Measurements from ENCODE around the gene DTWD1. TPM values are rescaled to one million over a fixed set of nuclear protein-coding genes. Genes with fewer than 3 reads are reported as not detected.

The DTWD1 gene
- total RNA-seq, 2 experiments from 2014 or later, result 12.5 to 13.4 TPM

DNA sequence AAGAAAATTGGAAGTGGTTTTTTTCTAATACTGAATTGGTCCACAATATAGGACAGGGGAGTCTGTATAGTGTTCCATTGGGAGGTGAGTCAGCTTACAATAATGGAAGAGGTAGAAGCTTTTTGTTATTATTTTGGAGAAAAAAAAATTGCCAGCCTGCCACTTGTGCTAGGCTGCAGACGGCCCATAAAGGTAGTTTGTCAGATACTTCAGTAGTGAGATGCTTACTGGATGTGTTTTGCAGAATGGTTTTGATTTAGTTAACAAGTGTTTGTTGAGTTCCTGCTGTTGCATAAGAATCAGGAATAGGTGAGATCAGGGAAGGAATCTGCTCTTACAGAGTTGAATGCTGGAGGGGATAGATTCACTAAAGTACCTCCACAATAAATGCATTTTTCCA lies 1.0 kb downstream of the DTWD1 start:
- H3K9me3 Mint-ChIP-seq, result peaks cover 4% of the 10 kb centered on the region
- H3K36me3 Mint-ChIP-seq (ENCODE audit: low read depth), result peaks cover 13% of the 10 kb centered on the region
- no peaks in the 10 kb centered on the region for H3K27me3 Mint-ChIP-seq
- DNase-seq, result no peak
- no peak overlapping the region for H3K27ac Mint-ChIP-seq
- H3K4me1 Mint-ChIP-seq, result peaks cover 31% of the 10 kb centered on the region
- ChIA-PET POLR2A (no interaction called here), CTCF (interaction anchor here (1.2 kb wide), 1 partner anchor 381 kb away, joined by 3 read pairs; no protein-coding TSS in a partner anchor)
- peak overlapping the region; percentile 88 for H3K4me3 Mint-ChIP-seq

DNA sequence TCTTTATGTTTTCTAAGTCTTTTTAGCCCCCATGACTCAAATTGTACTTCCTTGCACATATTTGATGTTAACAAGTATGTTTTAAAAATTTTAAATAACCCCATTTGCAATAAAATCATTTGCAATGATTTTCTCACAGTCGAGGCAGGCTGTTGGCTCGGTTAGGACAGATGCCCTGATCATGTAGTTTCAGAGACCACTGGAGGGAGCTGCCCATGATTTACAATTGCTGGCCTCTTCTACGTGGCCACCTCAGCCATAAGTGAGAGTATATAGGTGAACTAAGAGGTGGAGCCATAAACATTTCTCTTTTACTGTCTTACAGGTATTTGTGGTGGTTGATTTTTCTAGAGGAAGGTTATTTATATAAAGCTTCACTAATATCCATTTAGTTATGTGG lies 1.7 kb downstream of the DTWD1 start:
- no peak for DNase-seq
- H3K4me1 Mint-ChIP-seq, result peaks cover 31% of the 10 kb centered on the region
- H3K27me3 Mint-ChIP-seq, result no peaks in the 10 kb centered on the region
- ChIA-PET CTCF (no interaction called here), POLR2A (no interaction called here)
- no peak overlapping the region for H3K4me3 Mint-ChIP-seq
- H3K27ac Mint-ChIP-seq, result no peak overlapping the region
- H3K36me3 Mint-ChIP-seq (ENCODE audit: low read depth), result peaks cover 13% of the 10 kb centered on the region
- H3K9me3 Mint-ChIP-seq, result peaks cover 4% of the 10 kb centered on the region

DNA sequence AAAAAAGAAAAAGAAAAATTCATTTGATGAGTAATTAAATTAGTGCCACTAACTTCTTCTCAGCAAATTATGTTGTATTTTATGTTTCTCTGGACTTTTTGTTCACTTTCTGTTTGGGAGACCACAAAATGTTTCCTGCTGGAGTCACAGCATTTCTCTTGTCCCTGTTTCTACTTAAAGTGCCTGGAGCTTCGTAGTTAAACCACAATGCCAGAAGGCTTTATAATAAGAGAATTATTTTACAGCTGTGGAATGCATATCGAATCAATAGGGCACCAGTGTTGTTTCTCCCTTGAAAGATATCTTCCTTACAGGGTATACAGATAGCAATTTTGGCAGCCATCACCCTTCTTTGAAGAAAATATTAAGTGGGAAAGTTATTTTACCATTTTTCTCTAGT lies 3.2 kb downstream of the DTWD1 start:
- Mint-ChIP-seq H3K4me3 (no peak overlapping the region), H3K27ac (no peak overlapping the region)
- CTCF ChIA-PET, result no interaction called here

DNA sequence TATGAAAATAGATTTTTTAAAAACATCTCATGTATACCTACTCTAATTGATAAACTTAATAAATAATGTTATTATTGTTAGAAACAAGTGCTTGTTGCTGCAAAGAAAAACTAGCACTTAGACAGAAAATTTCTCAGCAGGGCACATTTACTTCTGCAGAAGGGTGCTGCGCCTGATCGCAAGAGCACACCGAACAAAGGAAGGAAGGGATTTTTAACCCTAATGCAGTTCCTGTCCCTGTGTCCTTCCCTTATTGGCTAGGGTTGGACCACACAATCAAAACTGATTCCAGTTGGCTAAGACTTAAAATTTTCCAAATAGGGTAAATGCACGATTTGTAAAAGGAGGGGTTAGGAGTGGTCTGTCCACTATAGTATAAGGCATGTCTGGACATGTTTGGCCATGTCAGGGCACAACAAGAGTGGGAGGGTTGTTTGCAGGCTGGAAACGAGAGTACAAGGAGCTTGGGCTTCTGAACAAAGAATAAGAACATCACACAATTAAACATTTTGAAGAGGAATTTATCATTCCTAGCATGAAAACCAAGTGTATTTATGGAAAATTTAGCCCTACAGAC lies 4.7 kb downstream of the DTWD1 start:
- no peak overlapping the region for H3K27ac Mint-ChIP-seq
- POLR2A ChIA-PET, result no interaction called here

More for the DNA sequence above, 3.2 kb downstream of the DTWD1 start:
- H3K36me3 Mint-ChIP-seq (ENCODE audit: low read depth), result peaks cover 16% of the 10 kb centered on the region
- no peaks in the 10 kb centered on the region for H3K27me3 Mint-ChIP-seq
- DNase-seq, result no peak
- POLR2A ChIA-PET, result no interaction called here
- H3K4me1 Mint-ChIP-seq, result peaks cover 31% of the 10 kb centered on the region
- peaks cover 4% of the 10 kb centered on the region for H3K9me3 Mint-ChIP-seq

DNA sequence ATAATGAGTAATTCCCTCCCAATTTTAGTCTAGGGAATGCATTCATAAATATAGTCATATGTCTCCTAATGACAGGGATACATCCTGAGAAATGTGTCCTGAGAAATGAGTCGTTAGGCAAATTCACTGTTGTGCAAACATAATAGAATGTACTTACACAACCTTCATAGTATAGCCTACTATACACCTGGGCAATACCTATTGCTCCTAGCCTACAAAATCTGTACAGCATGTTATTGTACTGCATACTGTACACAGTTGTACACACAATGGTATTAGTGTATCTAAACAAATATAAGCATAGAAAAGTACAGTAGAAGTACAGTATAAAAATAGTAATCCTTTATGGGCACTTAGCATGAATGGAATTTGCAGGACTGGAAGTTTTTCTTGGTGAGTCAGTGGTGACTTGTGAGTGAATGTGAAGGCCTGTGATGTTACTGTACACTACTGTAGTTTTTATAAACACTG lies 6.6 kb downstream of the DTWD1 start:
- ChIA-PET CTCF (no interaction called here), POLR2A (no interaction called here)
- no peak for DNase-seq
- Mint-ChIP-seq H3K4me3 (no peak overlapping the region), H3K27ac (no peak overlapping the region), H3K4me1 (peaks cover 15% of the 10 kb centered on the region), H3K27me3 (no peaks in the 10 kb centered on the region), H3K36me3 (ENCODE audit: low read depth) (peaks cover 18% of the 10 kb centered on the region), H3K9me3 (peaks cover 4% of the 10 kb centered on the region)

More for the DNA sequence above, 4.7 kb downstream of the DTWD1 start:
- DNase-seq, result no peak
- no peak overlapping the region for H3K4me3 Mint-ChIP-seq
- peaks cover 18% of the 10 kb centered on the region for H3K36me3 Mint-ChIP-seq (ENCODE audit: low read depth)
- H3K27me3 Mint-ChIP-seq, result no peaks in the 10 kb centered on the region
- peaks cover 4% of the 10 kb centered on the region for H3K9me3 Mint-ChIP-seq
- peaks cover 26% of the 10 kb centered on the region for H3K4me1 Mint-ChIP-seq
- CTCF ChIA-PET, result interaction anchor here (1.1 kb wide), 1 partner anchor 10 kb away, joined by 3 read pairs; no protein-coding TSS in a partner anchor

DNA sequence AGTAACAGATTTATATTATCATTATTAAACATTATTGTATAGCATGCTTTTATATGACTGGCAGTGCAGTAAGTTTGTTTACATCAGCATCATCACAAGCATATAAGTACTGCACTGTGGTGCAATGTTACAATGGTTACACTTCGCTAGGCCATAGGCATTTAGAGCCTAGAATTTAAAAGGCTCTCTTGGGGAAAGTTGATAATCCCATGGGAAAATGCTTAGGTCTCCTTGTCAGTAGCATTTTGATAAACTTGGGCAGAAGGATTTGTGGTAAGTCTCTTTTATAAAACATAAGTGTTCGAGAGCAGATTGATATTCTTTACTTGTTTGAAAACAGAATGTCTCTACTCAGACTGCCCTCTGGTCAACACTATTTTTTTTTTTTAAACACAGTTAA lies 7.5 kb downstream of the DTWD1 start:
- H3K4me3 Mint-ChIP-seq, result no peak overlapping the region
- peaks cover 8% of the 10 kb centered on the region for H3K4me1 Mint-ChIP-seq
- ChIA-PET POLR2A (no interaction called here), CTCF (no interaction called here)
- no peak overlapping the region for H3K27ac Mint-ChIP-seq
- H3K27me3 Mint-ChIP-seq, result no peaks in the 10 kb centered on the region
- no peak for DNase-seq
- peaks cover 4% of the 10 kb centered on the region for H3K9me3 Mint-ChIP-seq
- peaks cover 18% of the 10 kb centered on the region for H3K36me3 Mint-ChIP-seq (ENCODE audit: low read depth)

DNA sequence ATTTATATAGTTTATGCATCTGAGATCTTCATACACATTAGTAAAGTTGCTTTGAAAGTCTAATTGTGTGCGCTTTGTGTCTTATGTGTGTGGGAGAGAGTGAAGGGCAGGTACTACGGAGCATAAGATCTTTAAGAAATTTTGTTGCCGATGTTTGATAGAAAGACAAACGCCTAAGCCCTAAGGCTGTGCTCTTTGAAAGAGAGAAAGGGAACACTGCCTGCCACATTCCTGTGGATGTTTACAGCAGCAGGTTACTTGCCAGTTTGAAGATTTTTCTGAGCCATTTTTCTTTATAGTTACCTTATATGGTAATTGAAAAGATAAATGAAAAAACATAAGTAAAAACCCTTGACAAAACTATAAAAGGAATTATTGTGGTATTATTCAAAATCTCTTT lies 17.0 kb downstream of the DTWD1 start:
- no peak overlapping the region for H3K27ac Mint-ChIP-seq
- CTCF ChIA-PET, result interaction anchor here (1.0 kb wide), 1 partner anchor 167 kb away, joined by 3 read pairs; no protein-coding TSS in a partner anchor
- H3K9me3 Mint-ChIP-seq, result no peaks in the 10 kb centered on the region
- DNase-seq, result no peak
- H3K4me1 Mint-ChIP-seq, result no peaks in the 10 kb centered on the region
- POLR2A ChIA-PET, result no interaction called here
- peaks cover 8% of the 10 kb centered on the region for H3K36me3 Mint-ChIP-seq (ENCODE audit: low read depth)
- H3K27me3 Mint-ChIP-seq, result no peaks in the 10 kb centered on the region
- H3K4me3 Mint-ChIP-seq, result no peak overlapping the region

DNA sequence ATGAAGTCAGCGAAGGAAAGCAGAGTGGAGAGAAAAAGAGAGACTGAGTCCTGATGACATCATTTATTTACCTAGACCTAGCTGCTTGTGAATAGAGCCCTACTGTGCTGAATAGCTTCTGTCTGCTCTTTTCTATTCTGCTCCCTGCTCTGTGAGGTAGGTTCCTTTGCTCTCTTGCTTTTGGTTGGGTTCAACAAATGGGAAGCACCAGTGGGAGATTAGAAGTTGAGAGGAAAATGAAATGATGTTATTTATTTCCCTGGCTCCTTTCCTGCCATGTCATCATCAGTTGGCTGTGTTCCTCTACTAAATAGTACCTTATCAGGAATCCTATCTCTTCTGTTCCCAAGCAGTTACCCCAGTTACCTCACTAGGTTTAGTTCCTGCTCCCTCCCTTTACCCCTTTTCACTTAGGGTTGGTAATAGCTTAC lies 23.5 kb downstream of the DTWD1 start:
- ChIA-PET CTCF (no interaction called here), POLR2A (no interaction called here)
- Mint-ChIP-seq H3K9me3 (no peaks in the 10 kb centered on the region), H3K4me3 (no peak overlapping the region), H3K36me3 (ENCODE audit: low read depth) (peaks cover 4% of the 10 kb centered on the region), H3K27ac (no peak overlapping the region), H3K4me1 (no peaks in the 10 kb centered on the region), H3K27me3 (no peaks in the 10 kb centered on the region)
- DNase-seq, result no peak

DNA sequence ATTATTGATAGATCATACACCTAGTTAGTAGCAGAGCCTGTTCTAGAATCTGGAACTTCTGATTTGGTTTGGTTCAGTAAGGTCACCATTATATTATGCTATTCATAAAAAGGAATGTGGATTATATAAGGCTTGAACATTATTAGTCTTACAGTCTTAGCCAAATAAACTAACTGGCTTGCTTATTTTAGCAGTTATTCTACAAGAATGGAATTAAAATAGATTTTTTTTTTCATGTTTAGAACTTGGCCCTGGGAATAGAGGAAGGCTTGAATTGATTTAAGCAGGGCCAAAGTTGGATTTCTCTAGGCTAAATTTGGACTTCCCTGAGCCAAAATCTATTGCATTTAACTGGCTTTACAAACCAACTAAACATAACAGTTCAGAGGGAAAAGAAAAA lies 24.4 kb downstream of the DTWD1 start:
- POLR2A ChIA-PET, result no interaction called here

DNA sequence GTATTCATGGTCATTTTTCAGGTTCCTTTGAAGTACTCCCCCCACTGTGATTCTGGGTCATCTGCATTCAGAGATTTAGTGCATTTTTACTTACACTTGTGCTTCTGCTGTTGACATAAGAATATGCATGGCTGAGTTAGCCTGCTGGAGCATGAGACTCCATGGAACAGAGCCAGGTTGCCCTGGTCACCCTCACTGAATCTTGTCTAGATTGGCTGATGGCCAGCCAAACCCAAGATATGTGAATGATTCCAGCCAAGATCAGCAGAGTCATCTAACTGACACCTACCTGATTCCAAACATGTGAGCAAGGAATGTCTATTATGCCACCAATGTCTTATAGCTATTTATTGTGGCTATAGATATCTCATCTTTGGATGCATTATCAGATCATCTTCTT lies 25.1 kb downstream of the DTWD1 start:
- ChIA-PET CTCF (no interaction called here), POLR2A (no interaction called here)
- H3K4me3 Mint-ChIP-seq, result no peak overlapping the region
- peaks cover 4% of the 10 kb centered on the region for H3K36me3 Mint-ChIP-seq (ENCODE audit: low read depth)
- H3K27ac Mint-ChIP-seq, result no peak overlapping the region
- no peak for DNase-seq
- H3K27me3 Mint-ChIP-seq, result no peaks in the 10 kb centered on the region
- H3K4me1 Mint-ChIP-seq, result no peaks in the 10 kb centered on the region
- no peaks in the 10 kb centered on the region for H3K9me3 Mint-ChIP-seq

More for the DNA sequence above, 24.4 kb downstream of the DTWD1 start:
- Mint-ChIP-seq H3K36me3 (ENCODE audit: low read depth) (peaks cover 4% of the 10 kb centered on the region), H3K27ac (no peak overlapping the region), H3K9me3 (no peaks in the 10 kb centered on the region), H3K27me3 (no peaks in the 10 kb centered on the region), H3K4me3 (no peak overlapping the region), H3K4me1 (no peaks in the 10 kb centered on the region)
- no peak for DNase-seq
- CTCF ChIA-PET, result no interaction called here

DNA sequence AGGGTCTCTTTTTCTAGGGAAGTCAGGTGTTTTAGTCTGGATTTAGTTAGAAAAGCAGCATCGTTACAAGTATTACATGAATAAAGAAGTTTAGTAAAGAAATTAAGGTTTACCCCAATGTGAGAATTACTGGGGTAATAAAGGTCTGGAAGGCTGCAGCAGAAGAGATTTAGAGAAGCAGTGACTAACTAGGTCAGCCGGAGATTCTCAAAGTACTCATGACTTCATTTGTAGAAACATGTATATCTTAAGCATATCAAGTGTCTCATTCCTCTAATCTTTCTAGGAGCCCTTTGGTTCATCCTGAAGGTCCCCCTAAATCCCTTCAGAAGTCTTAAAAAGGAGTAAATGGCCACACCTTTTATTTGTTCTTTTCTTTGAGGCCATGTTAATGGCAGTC lies 26.0 kb downstream of the DTWD1 start:
- DNase-seq, result no peak
- POLR2A ChIA-PET, result no interaction called here
- CTCF ChIA-PET, result no interaction called here
- Mint-ChIP-seq H3K9me3 (no peaks in the 10 kb centered on the region), H3K27ac (no peak overlapping the region), H3K36me3 (ENCODE audit: low read depth) (peaks cover 4% of the 10 kb centered on the region), H3K4me3 (no peak overlapping the region), H3K27me3 (no peaks in the 10 kb centered on the region), H3K4me1 (no peaks in the 10 kb centered on the region)

DNA sequence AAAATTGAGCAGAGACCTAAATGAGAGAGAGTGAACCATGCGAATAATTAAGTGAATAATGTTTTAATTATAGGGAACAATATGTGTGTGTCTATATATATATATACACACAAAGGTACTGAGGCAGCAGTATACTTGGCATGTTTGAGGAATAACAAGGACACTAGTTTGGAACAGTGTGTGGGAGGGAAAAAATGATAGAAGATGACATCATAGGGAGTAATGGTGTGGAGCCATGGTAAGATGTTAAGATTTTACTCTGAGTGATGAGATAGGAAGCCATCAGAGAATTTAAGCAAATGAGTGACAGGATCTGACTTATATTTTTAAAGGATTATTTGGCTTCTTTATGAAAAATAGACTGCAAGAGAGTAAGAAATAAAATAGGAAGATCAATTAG lies 29.1 kb downstream of the DTWD1 start:
- H3K4me3 Mint-ChIP-seq, result no peak overlapping the region
- H3K36me3 Mint-ChIP-seq (ENCODE audit: low read depth), result no peaks in the 10 kb centered on the region
- no peak overlapping the region for H3K27ac Mint-ChIP-seq
- H3K9me3 Mint-ChIP-seq, result peaks cover 14% of the 10 kb centered on the region
- H3K27me3 Mint-ChIP-seq, result no peaks in the 10 kb centered on the region
- POLR2A ChIA-PET, result no interaction called here
- H3K4me1 Mint-ChIP-seq, result no peaks in the 10 kb centered on the region
- CTCF ChIA-PET, result no interaction called here
- no peak for DNase-seq

DNA sequence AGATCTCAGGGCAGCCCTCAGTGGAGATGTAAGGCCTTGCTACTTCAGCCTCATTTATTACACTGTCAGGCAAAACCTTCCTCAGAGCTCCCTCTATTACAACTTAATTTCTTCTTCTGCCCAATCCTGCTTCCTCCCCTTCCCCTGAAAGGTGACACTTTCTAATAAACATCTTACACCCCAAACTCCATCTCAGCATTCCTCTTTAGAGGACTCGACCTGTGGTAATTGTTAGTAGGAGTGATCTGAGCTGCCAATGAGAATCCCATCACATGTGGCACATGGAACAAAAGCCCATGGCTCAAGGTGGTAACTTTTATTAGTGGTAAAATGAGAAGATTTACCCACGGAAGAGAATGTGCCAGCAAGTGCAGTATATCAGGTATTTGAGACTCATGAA lies 29.8 kb downstream of the DTWD1 start:
- H3K4me1 Mint-ChIP-seq, result no peaks in the 10 kb centered on the region
- peaks cover 16% of the 10 kb centered on the region for H3K9me3 Mint-ChIP-seq
- no peak overlapping the region for H3K4me3 Mint-ChIP-seq
- H3K27me3 Mint-ChIP-seq, result no peaks in the 10 kb centered on the region
- POLR2A ChIA-PET, result no interaction called here
- CTCF ChIA-PET, result no interaction called here
- H3K27ac Mint-ChIP-seq, result no peak overlapping the region
- H3K36me3 Mint-ChIP-seq (ENCODE audit: low read depth), result no peaks in the 10 kb centered on the region
- DNase-seq, result no peak

DNA sequence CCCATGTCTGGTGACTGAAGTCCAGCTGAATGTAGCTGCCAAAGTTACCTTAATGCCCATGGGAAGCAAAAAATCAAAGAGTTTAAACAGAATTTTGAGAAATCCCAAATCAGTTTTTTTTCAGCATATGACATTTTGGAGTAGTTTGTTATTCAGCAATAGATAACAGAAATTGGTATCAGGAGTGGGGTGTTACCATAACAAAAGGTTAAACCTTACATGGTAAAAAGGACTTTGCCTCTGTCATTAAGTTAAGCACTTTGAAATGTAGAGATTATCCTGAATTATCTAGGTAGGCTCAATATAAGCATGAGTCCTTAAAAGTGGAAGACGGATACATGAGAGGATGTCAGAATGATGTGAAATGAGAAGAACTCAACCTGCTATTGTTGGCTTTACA lies 32.1 kb downstream of the DTWD1 start:
- no peak for DNase-seq
- no peaks in the 10 kb centered on the region for H3K4me1 Mint-ChIP-seq
- H3K4me3 Mint-ChIP-seq, result no peak overlapping the region
- H3K36me3 Mint-ChIP-seq (ENCODE audit: low read depth), result no peaks in the 10 kb centered on the region
- no peak overlapping the region for H3K27ac Mint-ChIP-seq
- ChIA-PET CTCF (no interaction called here), POLR2A (no interaction called here)
- H3K9me3 Mint-ChIP-seq, result peaks cover 16% of the 10 kb centered on the region
- H3K27me3 Mint-ChIP-seq, result peaks cover 2% of the 10 kb centered on the region
